Measurements from ENCODE around the gene CINP. TPM values are rescaled to one million over a fixed set of nuclear protein-coding genes. Genes with fewer than 3 reads are reported as not detected.

The CINP gene
- total RNA-seq: 26.6 TPM

GRCh38 chr14:102362545-102363181 is at the start of gene CINP, which contains the start of gene TECPR2:
Gene CINP, minus strand, starts transcription at chr14:102362890. Its CDS starts 39 bp downstream, at chr14:102362851.
Gene TECPR2, plus strand, starts transcription at chr14:102362941. Its CDS starts 13,781 bp downstream, at chr14:102376722.

GRCh38 chr14:102319351-102320032 is 43.2 kb downstream of the CINP start, which contains the start of gene ZNF839:
Gene ZNF839, plus strand, starts transcription at chr14:102319746. Its CDS starts 20 bp downstream, at chr14:102319766.

GRCh38 chr14:102304611-102305506 is 57.8 kb downstream of the CINP start, which contains the start of gene MOK:
Gene MOK, minus strand, starts transcription at chr14:102305164. Its CDS starts 196 bp downstream, at chr14:102304968.

Other genes starting within 250 kb of the CINP start
- gene WDR20, start 223.0 kb downstream of the CINP start, total RNA-seq: 29.5 TPM
- gene MOK, start 57.7 kb downstream of the CINP start, total RNA-seq: 27.4 TPM
- gene ZNF839, start 43.1 kb downstream of the CINP start, total RNA-seq: 15.6 TPM
- gene TECPR2, start 51 bp upstream of the CINP start, total RNA-seq: 29.2 TPM
- 20.4 TPM for gene ANKRD9, start 146.9 kb upstream of the CINP start, total RNA-seq
- 22.8 TPM for gene RCOR1, start 229.8 kb upstream of the CINP start, total RNA-seq

Measured in metanephros (tissue), 1 donor.